ENCODE data around the gene TOMT. TPM values are rescaled to one million over a fixed set of nuclear protein-coding genes. Genes with fewer than 3 reads are reported as not detected.

The TOMT gene
- polyA plus RNA-seq, 3 donors, result not detected

DNA sequence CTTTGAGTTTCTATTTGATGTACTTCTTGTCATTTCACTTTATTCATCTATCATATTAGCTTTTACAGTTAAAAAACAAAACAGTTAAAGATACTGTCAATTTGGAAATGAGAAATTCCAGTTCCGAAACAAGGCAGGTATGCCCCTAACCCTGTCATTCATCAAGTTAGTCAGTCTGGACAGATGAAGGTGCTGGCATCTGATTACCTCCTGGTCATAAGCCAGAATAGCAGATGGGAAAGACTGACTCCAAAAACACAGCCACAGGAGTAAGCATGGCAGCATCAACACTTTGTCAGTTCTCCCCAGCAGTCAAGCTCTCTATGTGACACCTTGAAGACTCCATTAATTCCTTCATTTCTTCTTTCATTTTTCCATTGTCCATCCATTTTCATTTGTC, 20.8 kb upstream of the TOMT start:
- Histone ChIP-seq H3K9ac (ENCODE audit: insufficient read depth, low read length, poor library complexity, severe bottlenecking) (no peak overlapping the region), H3K4me3 (replicated peaks in 1 of 3; ENCODE audit: low read depth in 2 of 3, low read length in 3 of 3) (no peak overlapping the region), H3K27ac (ENCODE audit: low read depth in 1 of 2, low read length in 2 of 2) (no peak overlapping the region), H3K9me3 (replicated peaks in 1 of 2; ENCODE audit: control insufficient read depth in 1 of 2, insufficient read depth in 1 of 2, low read length in 2 of 2) (no peaks in the 10 kb centered on the region), H3K4me1 (ENCODE audit: control insufficient read depth in 1 of 2, insufficient read depth in 2 of 2, low read length in 2 of 2) (peaks cover 20 to 25% of the 10 kb centered on the region in 2 donors), H3K27me3 (ENCODE audit: control insufficient read depth in 2 of 2, insufficient read depth in 2 of 2, low read length in 2 of 2) (no peaks in the 10 kb centered on the region), H4K20me1 (ENCODE audit: insufficient read depth, low read length) (peaks cover 4% of the 10 kb centered on the region), H2AFZ (ENCODE audit: insufficient read depth, low read depth, low read length, poor library complexity, severe bottlenecking) (no peak overlapping the region), H3K4me2 (replicated peaks; ENCODE audit: extremely low read depth, low read length, poor library complexity, severe bottlenecking) (no peak overlapping the region), H3K79me2 (ENCODE audit: insufficient read depth, low read length) (peaks cover 9% of the 10 kb centered on the region), H3K36me3 (replicated peaks in 1 of 2; ENCODE audit: control insufficient read depth in 1 of 2, insufficient read depth in 2 of 2, low read length in 2 of 2) (peaks cover 22 to 46% of the 10 kb centered on the region in 2 donors)
- Mint-ChIP-seq H3K27me3 (ENCODE audit: low read depth in 3 of 3) (peaks cover 0 to 2% (median 0%) of the 10 kb centered on the region in 3 donors), H3K4me3 (no peak overlapping the region), H3K36me3 (peaks cover 38% of the 10 kb centered on the region in 2 donors), H3K27ac (no peak overlapping the region), H3K9me3 (no peaks in the 10 kb centered on the region), H3K4me1 (peaks cover 25% of the 10 kb centered on the region)
- TF ChIP-seq CTCF (IDR thresholded peaks at IDR 0.05), result no peak
- intact Hi-C loops (cut with micrococcal nuclease), result loop anchor here in 1 of 2 donors (5.0 kb wide), 1 partner anchor 58 kb away; no protein-coding TSS in a partner anchor
- no peak for DNase-seq
- WGBS (ENCODE audit: insufficient coverage), result no CpG with 5 or more reads among the region's 1 CpG

DNA sequence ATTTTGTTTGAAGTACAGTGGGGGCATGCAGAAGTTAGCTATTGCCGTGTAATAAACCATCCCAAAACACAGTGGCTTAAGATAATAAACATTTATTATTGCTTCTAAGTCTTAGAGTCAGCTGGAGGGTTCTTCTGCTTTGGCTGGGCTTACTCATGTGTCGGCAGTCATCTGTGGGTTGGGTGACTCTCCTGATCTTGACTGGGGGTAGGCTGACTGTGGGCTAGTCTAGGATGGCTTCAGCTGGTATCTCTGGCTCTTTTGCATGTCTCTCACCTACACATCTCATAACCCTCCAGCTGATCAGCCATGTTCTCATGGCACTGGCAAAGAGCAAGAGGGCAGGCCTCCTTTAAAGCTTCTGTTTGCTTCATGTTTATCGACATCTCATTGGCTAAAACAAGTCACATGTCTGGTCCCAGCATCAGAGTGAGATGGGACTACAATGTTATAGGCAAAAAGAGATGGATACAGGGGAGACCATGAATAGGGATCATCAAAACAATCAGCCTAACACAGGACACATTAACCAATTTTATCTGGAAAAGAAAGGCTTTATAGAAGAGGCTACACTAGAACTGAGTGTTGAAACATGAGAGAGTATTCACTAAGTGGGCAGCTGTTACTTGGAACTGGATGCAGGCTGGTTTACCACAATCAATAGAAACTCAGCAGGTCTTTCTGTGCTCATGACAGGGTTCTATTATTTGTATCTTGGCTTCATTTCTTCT, 19.9 kb upstream of the TOMT start:
- no peak overlapping the region for H3K27ac ChIP-seq (ENCODE audit: low read depth in 1 of 2, low read length in 2 of 2)
- no peak overlapping the region for H3K4me3 Mint-ChIP-seq
- TF ChIP-seq CTCF (IDR thresholded peaks at IDR 0.05), result no peak
- WGBS (ENCODE audit: insufficient coverage), result no CpG with 5 or more reads among the region's 3 CpGs
- no peak for DNase-seq
- H3K4me1 ChIP-seq (ENCODE audit: control insufficient read depth in 1 of 2, insufficient read depth in 2 of 2, low read length in 2 of 2), result peaks cover 23 to 25% of the 10 kb centered on the region in 2 donors
- H3K4me1 Mint-ChIP-seq, result peaks cover 24% of the 10 kb centered on the region
- H3K4me2 ChIP-seq (replicated peaks; ENCODE audit: extremely low read depth, low read length, poor library complexity, severe bottlenecking), result no peak overlapping the region
- no peaks in the 10 kb centered on the region for H3K9me3 ChIP-seq (replicated peaks in 1 of 2; ENCODE audit: control insufficient read depth in 1 of 2, insufficient read depth in 1 of 2, low read length in 2 of 2)
- no peaks in the 10 kb centered on the region for H3K27me3 ChIP-seq (ENCODE audit: control insufficient read depth in 2 of 2, insufficient read depth in 2 of 2, low read length in 2 of 2)
- H3K9ac ChIP-seq (ENCODE audit: insufficient read depth, low read length, poor library complexity, severe bottlenecking), result no peak overlapping the region
- no peaks in the 10 kb centered on the region for H3K9me3 Mint-ChIP-seq
- H4K20me1 ChIP-seq (ENCODE audit: insufficient read depth, low read length), result peaks cover 13% of the 10 kb centered on the region
- H3K27me3 Mint-ChIP-seq (ENCODE audit: low read depth in 3 of 3), result peaks cover 0 to 2% (median 0%) of the 10 kb centered on the region in 3 donors
- intact Hi-C loops (cut with micrococcal nuclease), result loop anchor here in 1 of 2 donors (5.0 kb wide), 1 partner anchor 58 kb away; no protein-coding TSS in a partner anchor
- H3K36me3 Mint-ChIP-seq, result peaks cover 42 to 44% of the 10 kb centered on the region in 2 donors
- no peak overlapping the region for H3K4me3 ChIP-seq (replicated peaks in 1 of 3; ENCODE audit: low read depth in 2 of 3, low read length in 3 of 3)
- peaks cover 11% of the 10 kb centered on the region for H3K79me2 ChIP-seq (ENCODE audit: insufficient read depth, low read length)
- peak overlapping the region in 4 of 7 donors; percentile 39 to 76 (median 56) for H3K27ac Mint-ChIP-seq
- H3K36me3 ChIP-seq (replicated peaks in 1 of 2; ENCODE audit: control insufficient read depth in 1 of 2, insufficient read depth in 2 of 2, low read length in 2 of 2), result peaks cover 27 to 55% of the 10 kb centered on the region in 2 donors
- no peak overlapping the region for H2AFZ ChIP-seq (ENCODE audit: insufficient read depth, low read depth, low read length, poor library complexity, severe bottlenecking)
